RPMI8226 (cell line): ENCODE results near the gene SLX4.

Experiments
- DNase-seq: peaks from one replicate; pipeline ENCODE4 v3.0.0-alpha.2; 2015

Gene SLX4

GRCh38 chr16:3597676-3598075 lies 13.7 kb downstream of the SLX4 start:
- no peak for DNase-seq

GRCh38 chr16:3597226-3597625 lies 14.2 kb downstream of the SLX4 start:
- DNase-seq: no peak

GRCh38 chr16:3596101-3596861 lies 15.1 kb downstream of the SLX4 start:
- no peak for DNase-seq

GRCh38 chr16:3595521-3596021 lies 15.8 kb downstream of the SLX4 start:
- DNase-seq: no peak

GRCh38 chr16:3595110-3595486 lies 16.3 kb downstream of the SLX4 start:
- DNase-seq: no peak

GRCh38 chr16:3594316-3595109 lies 16.9 kb downstream of the SLX4 start:
- no peak for DNase-seq

- DNase-seq: no peak
Observed at GRCh38 chr16:3592559-3592958, 18.8 kb downstream of the SLX4 start.

- DNase-seq: no peak
Observed at GRCh38 chr16:3591991-3592390, 19.4 kb downstream of the SLX4 start.

GRCh38 chr16:3591436-3591803 lies 20.0 kb downstream of the SLX4 start:
- DNase-seq: no peak

GRCh38 chr16:3590736-3591435 lies 20.5 kb downstream of the SLX4 start:
- DNase-seq: no peak

GRCh38 chr16:3589991-3590701 lies 21.3 kb downstream of the SLX4 start:
- no peak for DNase-seq

- DNase-seq: no peak
Observed at GRCh38 chr16:3589441-3589921, 21.9 kb downstream of the SLX4 start.

GRCh38 chr16:3589001-3589400 lies 22.4 kb downstream of the SLX4 start:
- DNase-seq: no peak

GRCh38 chr16:3587547-3588110 lies 23.8 kb downstream of the SLX4 start:
- DNase-seq: no peak

- DNase-seq: no peak
Observed at GRCh38 chr16:3584412-3584811, 27.0 kb downstream of the SLX4 start.

GRCh38 chr16:3583303-3584038 lies 27.9 kb downstream of the SLX4 start:
- DNase-seq: no peak

GRCh38 chr16:3582276-3583165 lies 28.9 kb downstream of the SLX4 start:
- DNase-seq: no peak

- no peak for DNase-seq
Observed at GRCh38 chr16:3581392-3581791, 30.0 kb downstream of the SLX4 start.

- DNase-seq: no peak
Observed at GRCh38 chr16:3580686-3581085, 30.7 kb downstream of the SLX4 start.

GRCh38 chr16:3580251-3580651 lies 31.2 kb downstream of the SLX4 start:
- DNase-seq: no peak

- no peak for DNase-seq
Observed at GRCh38 chr16:3579776-3580175, 31.6 kb downstream of the SLX4 start.
